ENCODE data around the gene FAM163A.

- no peak for TF ChIP-seq CTCF (IDR thresholded peaks at IDR 0.05; ENCODE audit: low read depth, low read length, poor library complexity, severe bottlenecking)
- TF ChIP-seq EZH2phosphoT487 (IDR thresholded peaks at IDR 0.05; ENCODE audit: borderline replicate concordance, low read length), result no peak
Observed at GRCh38 chr1:179840107-179840506, 97.0 kb downstream of the FAM163A start.

Measured in DOHH2 (cell line).